ENCODE data around the gene CTLA4. TPM values are rescaled to one million over a fixed set of nuclear protein-coding genes. Genes with fewer than 3 reads are reported as not detected.

The CTLA4 gene
- total RNA-seq, 1 donor = not detected

GRCh38 chr2:203824057-203824456 lies 43.5 kb upstream of the CTLA4 start:
- no peak overlapping the region for H3K4me3 ChIP-seq (ENCODE audit: low read depth, low read length)
- TF ChIP-seq, protein P1, sequence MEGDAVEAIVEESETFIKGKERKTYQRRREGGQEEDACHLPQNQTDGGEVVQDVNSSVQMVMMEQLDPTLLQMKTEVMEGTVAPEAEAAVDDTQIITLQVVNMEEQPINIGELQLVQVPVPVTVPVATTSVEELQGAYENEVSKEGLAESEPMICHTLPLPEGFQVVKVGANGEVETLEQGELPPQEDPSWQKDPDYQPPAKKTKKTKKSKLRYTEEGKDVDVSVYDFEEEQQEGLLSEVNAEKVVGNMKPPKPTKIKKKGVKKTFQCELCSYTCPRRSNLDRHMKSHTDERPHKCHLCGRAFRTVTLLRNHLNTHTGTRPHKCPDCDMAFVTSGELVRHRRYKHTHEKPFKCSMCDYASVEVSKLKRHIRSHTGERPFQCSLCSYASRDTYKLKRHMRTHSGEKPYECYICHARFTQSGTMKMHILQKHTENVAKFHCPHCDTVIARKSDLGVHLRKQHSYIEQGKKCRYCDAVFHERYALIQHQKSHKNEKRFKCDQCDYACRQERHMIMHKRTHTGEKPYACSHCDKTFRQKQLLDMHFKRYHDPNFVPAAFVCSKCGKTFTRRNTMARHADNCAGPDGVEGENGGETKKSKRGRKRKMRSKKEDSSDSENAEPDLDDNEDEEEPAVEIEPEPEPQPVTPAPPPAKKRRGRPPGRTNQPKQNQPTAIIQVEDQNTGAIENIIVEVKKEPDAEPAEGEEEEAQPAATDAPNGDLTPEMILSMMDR (IDR thresholded peaks at IDR 0.05; ENCODE audit: insufficient read depth, low read length) = no peak
- no peak for DNase-seq (ENCODE audit: low read depth)

DNA sequence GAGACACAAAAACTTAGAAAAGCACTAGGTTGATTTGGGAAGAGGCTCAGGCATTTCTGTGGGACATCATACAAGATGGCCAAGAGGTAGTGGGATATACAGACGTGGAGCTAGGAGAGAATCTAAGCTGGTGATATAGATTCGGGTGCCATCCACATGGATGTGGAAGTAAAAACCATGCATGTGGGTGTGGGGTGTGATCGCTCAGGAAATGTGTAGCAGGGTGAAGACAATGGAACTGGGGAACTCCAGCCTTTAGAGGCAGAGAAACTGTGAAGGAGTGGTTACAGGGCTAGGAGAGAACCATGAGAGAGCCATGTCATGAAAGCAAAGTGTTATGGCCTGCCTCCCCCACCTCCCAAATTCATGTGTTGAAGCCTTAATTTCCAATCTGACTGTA lies 43.0 kb upstream of the CTLA4 start:
- TF ChIP-seq, protein P1 (IDR thresholded peaks at IDR 0.05; ENCODE audit: insufficient read depth, low read length) = no peak
- DNase-seq (ENCODE audit: low read depth) = no peak
- H3K4me3 ChIP-seq (ENCODE audit: low read depth, low read length) = no peak overlapping the region

DNA sequence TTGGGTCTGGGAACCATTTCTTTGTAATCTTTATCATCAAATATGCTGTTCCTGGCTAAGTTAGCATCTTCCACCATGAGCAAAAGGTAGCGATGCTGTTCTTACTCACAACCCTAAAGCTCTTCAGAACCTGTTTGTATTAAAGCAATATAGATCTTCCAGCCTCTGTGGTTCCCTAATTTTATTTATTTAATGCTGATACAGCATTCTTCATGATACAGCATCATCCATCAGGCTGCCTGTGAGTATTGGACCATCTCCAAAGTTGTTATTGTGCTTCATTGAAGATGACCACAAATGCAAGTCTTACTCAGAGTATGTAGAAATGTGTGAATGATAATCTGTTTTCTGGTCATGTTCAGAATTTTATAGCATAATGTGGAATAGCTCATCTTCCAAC lies 40.9 kb upstream of the CTLA4 start:
- no peak overlapping the region for H3K4me3 ChIP-seq (ENCODE audit: low read depth, low read length)
- TF ChIP-seq, protein P1 (IDR thresholded peaks at IDR 0.05; ENCODE audit: insufficient read depth, low read length) = no peak
- no peak for DNase-seq (ENCODE audit: low read depth)

DNA sequence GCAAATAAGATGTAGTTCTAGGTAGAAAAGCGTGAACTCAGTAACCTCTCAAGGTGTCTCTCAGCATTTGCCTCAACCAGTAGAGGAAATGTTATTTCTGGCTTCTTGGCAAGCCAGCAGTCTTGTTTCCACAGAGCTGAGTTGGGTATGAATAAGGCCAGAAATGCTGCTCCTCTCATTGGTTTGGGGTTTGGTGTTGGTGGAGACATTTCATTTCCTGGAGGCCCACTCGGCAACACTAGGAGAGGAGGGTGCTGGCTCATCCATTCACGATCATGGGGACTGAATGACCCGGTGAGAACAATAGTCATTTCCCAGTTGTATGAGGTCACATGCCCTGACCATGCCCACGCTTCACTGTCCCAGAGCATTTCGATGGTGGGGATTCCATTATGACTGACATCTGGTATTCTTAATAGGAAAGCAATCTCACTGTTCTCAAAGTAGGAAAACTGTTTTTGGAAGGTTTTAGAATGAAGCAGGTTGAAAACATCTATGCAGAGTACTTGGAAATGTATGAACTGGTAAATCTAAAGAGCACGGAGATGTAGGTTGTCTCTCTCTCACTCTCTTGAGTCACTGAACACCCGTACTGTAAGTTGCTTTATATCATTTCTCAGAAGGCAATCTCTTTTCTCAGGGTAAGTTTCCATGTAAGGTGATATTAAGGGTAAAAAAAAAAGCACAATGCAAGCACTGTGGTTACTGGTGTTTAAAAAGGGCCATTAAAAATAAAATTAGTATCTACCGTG lies 37.1 kb upstream of the CTLA4 start:
- TF ChIP-seq, protein P1 (IDR thresholded peaks at IDR 0.05; ENCODE audit: insufficient read depth, low read length) = no peak
- no peak for DNase-seq (ENCODE audit: low read depth)
- H3K4me3 ChIP-seq (ENCODE audit: low read depth, low read length) = no peak overlapping the region

DNA sequence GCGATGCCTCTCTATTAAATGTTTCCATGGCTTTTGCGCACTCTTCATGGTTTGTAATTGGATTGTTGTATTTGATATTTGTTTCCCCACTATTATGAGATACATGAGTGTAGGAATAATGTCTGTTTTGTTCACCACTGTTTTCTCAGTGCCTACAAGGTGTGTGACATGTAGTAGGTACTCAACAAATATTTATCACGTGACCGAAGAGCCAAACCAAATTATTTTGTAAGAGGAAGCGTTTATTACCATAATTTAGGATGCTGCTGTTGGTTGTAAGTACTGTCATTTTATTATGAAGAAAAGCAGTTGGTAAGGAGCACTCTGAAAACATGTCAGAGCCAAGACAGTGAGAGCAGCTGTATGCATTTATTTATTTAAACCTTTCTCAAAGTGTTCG lies 32.2 kb upstream of the CTLA4 start:
- TF ChIP-seq, protein P1 (IDR thresholded peaks at IDR 0.05; ENCODE audit: insufficient read depth, low read length) = no peak
- H3K4me3 ChIP-seq (ENCODE audit: low read depth, low read length) = no peak overlapping the region
- no peak for DNase-seq (ENCODE audit: low read depth)

DNA sequence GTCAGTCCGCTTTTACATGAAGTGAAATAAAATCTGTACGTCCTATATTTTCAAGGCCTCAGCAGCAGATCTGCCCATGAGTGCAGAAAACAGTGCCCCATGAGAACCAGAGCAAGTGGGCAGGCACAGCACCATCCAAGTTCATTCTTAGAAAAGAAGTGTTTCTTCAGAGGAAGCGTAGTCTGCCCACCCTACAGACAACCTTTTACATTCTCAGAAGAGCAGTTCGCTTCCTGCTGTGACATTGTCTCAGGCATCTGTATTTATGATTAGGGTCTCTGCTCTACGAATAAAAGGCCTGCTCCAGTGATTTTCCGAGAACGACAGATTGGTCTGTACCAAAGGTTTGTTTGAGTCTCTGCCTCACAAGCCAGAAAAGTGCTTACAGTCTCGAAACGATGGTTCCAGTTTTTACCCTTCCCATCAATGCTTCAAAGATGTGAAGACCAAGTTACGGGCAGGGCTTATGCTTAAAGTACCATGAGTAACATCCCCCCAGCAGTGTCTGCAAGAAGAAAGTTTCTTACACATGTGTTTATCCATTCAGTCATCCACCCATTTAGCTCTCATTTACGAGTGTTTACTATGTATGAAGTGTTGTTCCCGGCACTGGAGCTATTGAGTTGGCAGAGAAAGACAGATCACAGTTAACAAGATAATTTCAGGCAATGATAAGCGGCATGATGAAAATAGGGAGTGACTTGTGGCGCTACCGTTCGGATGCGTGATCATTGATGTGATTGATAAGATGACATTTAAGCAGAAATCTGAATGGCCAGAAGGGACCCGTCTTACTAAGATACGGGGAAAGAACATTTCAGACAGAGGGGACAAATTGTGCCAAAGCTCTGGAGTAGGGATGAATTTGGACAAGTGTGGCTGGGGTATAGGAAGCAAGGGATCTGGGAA lies 31.4 kb upstream of the CTLA4 start:
- no peak for DNase-seq (ENCODE audit: low read depth)
- TF ChIP-seq, protein P1 (IDR thresholded peaks at IDR 0.05; ENCODE audit: insufficient read depth, low read length) = no peak
- no peak overlapping the region for H3K4me3 ChIP-seq (ENCODE audit: low read depth, low read length)

Data from fibroblast of the aortic adventitia (primary cell).